Cardiac muscle cell (in vitro differentiated cells and primary cell): ENCODE results near the gene BICD1. TPM values are rescaled to one million over a fixed set of nuclear protein-coding genes. Genes with fewer than 3 reads are reported as not detected.

ENCODE experiments used
- DNase-seq, 2 donors: peaks; one replicate each; pipeline versions ENCODE4 v3.0.0 to v3.0.0-alpha.2; 2010 to 2017; ENCODE audit warnings: low read depth in 1 of 2, low spot score in 1 of 2
- H3K27ac ChIP-seq: fragments of 200-600 bp; sonication (generic); 2 replicates; pipeline ENCODE4 v1.5.1; 2016
- H3K27me3 ChIP-seq: fragments of 200-600 bp; sonication (generic); 2 replicates; pipeline ENCODE4 v1.6.0; 2016; ENCODE audit warnings: control low read depth
- H3K36me3 ChIP-seq: fragments of 200-600 bp; sonication (generic); 2 replicates; pipeline ENCODE4 v1.5.1; 2016; ENCODE audit warnings: control low read depth
- H3K4me1 ChIP-seq: fragments of 200-600 bp; sonication (generic); 2 replicates; pipeline ENCODE4 v1.8.1; 2017; ENCODE audit warnings: low read depth, mild to moderate bottlenecking, mixed run types
- H3K4me3 ChIP-seq: fragments of 200-600 bp; sonication (generic); 2 replicates; pipeline ENCODE4 v1.5.1; 2016; ENCODE audit warnings: mild to moderate bottlenecking
- H3K9me3 ChIP-seq: fragments of 200-600 bp; sonication (generic); 2 replicates; pipeline ENCODE4 v1.5.1; 2017; ENCODE audit warnings: low read depth, mild to moderate bottlenecking, control low read depth
- CTCF ChIP-seq: IDR thresholded peaks from 2 replicates; pipeline ENCODE4 v1.5.1; 2012; ENCODE audit warnings: low read depth, mild to moderate bottlenecking, low read length
- polyA plus RNA-seq: library from polyadenylated mRNA; unstranded; fragments of >200 nt; fragmentation: Nextera tagmentation; extraction: Ambion mirVana; gene quantifications from 2 replicates; pipeline ENCODE4 v1.2.1, GENCODE V29; 2016
- total RNA-seq: library from RNA; depleted of rRNA; stranded (reverse); fragments of >200 nt; gene quantifications from 2 replicates; pipeline ENCODE4 v1.2.3, GENCODE V29; 2016

BICD1 gene
- total and polyA plus RNA-seq, 2 experiments from 2014 or later = 13.3 to 16.6 TPM

GRCh38 chr12:32159925-32160324 lies 53.3 kb downstream of the BICD1 start:
- peaks cover 14% of the 10 kb centered on the region for H3K4me1 ChIP-seq
- no peak for TF ChIP-seq CTCF
- no peak overlapping the region for H3K27ac ChIP-seq
- H3K9me3 ChIP-seq = no peaks in the 10 kb centered on the region
- no peaks in the 10 kb centered on the region for H3K36me3 ChIP-seq
- H3K27me3 ChIP-seq = no peaks in the 10 kb centered on the region
- DNase-seq = peak in 1 of 2 donors; percentile 19
- H3K4me3 ChIP-seq = no peak overlapping the region

GRCh38 chr12:32161058-32161457 lies 54.4 kb downstream of the BICD1 start:
- Histone ChIP-seq H3K4me3 (no peak overlapping the region), H3K4me1 (peaks cover 2% of the 10 kb centered on the region), H3K27ac (no peak overlapping the region), H3K27me3 (no peaks in the 10 kb centered on the region), H3K36me3 (no peaks in the 10 kb centered on the region), H3K9me3 (no peaks in the 10 kb centered on the region)
- no peak for TF ChIP-seq CTCF
- no peak for DNase-seq

GRCh38 chr12:32163596-32163995 lies 56.9 kb downstream of the BICD1 start:
- Histone ChIP-seq H3K4me3 (no peak overlapping the region), H3K27ac (no peak overlapping the region), H3K9me3 (no peaks in the 10 kb centered on the region), H3K27me3 (no peaks in the 10 kb centered on the region), H3K4me1 (no peaks in the 10 kb centered on the region), H3K36me3 (no peaks in the 10 kb centered on the region)
- no peak for DNase-seq
- no peak for TF ChIP-seq CTCF

GRCh38 chr12:32166510-32166909 lies 59.9 kb downstream of the BICD1 start:
- Histone ChIP-seq H3K4me3 (no peak overlapping the region), H3K4me1 (no peaks in the 10 kb centered on the region), H3K36me3 (no peaks in the 10 kb centered on the region), H3K27me3 (no peaks in the 10 kb centered on the region), H3K27ac (no peak overlapping the region), H3K9me3 (no peaks in the 10 kb centered on the region)
- no peak for TF ChIP-seq CTCF
- no peak for DNase-seq

- no peaks in the 10 kb centered on the region for H3K27me3 ChIP-seq
- no peak overlapping the region for H3K27ac ChIP-seq
- DNase-seq = no peak
- peaks cover 9% of the 10 kb centered on the region for H3K4me1 ChIP-seq
- no peak overlapping the region for H3K4me3 ChIP-seq
- no peaks in the 10 kb centered on the region for H3K36me3 ChIP-seq
- H3K9me3 ChIP-seq = no peaks in the 10 kb centered on the region
- no peak for TF ChIP-seq CTCF
These were observed 63.9 kb downstream of the BICD1 start for GRCh38 chr12:32170437-32170998.
